HepG2 (cell line): ENCODE measurements around the gene GJA9. TPM values are rescaled to one million over a fixed set of nuclear protein-coding genes. Genes with fewer than 3 reads are reported as not detected.

ENCODE experiments used
- ATF7 ChIP-seq, 2 experiments: fragments of 450-650 bp in 1 of 2; sonication (generic) in 1 of 2; formaldehyde crosslinking in 1 of 2; IDR thresholded peaks; 2 replicates each; pipeline versions ENCODE4 v1.4.0 to v1.6.1; 2016 to 2020; ENCODE audit warnings: antibody characterized with exemption in 1 of 2, mild to moderate bottlenecking in 1 of 2, missing genetic modification reagents in 1 of 2
- ERF ChIP-seq: IDR thresholded peaks from 2 replicates; pipeline ENCODE4 v1.6.1; 2018; ENCODE audit warnings: missing biosample characterization, missing genetic modification reagents
- GFI1 ChIP-seq: sonication (generic); formaldehyde crosslinking; IDR thresholded peaks from 2 replicates; pipeline ENCODE4 v1.5.0; 2020; ENCODE audit warnings: missing genetic modification reagents, mild to moderate bottlenecking, borderline replicate concordance
- HMGA1 ChIP-seq: sonication (generic); formaldehyde crosslinking; conservative IDR thresholded peaks from 2 replicates; pipeline ENCODE4 v1.4.0; 2020; ENCODE audit warnings: missing genetic modification reagents
- KLF12 ChIP-seq: sonication (generic); formaldehyde crosslinking; IDR thresholded peaks from 2 replicates; pipeline ENCODE4 v1.4.0; 2020; ENCODE audit warnings: missing genetic modification reagents, borderline replicate concordance
- MAFF ChIP-seq: IDR thresholded peaks from 2 replicates; pipeline ENCODE4 v1.6.1; 2011; ENCODE audit warnings: low read depth, low read length, improper control_type of control experiment
- PAXIP1 ChIP-seq: sonication (generic); formaldehyde crosslinking; conservative IDR thresholded peaks from 2 replicates; pipeline ENCODE4 v1.4.0; 2020; ENCODE audit warnings: mild to moderate bottlenecking, missing genetic modification reagents, moderate library complexity
- PHF21A ChIP-seq: sonication (generic); formaldehyde crosslinking; IDR thresholded peaks from 2 replicates; pipeline ENCODE4 v1.5.0; 2020; ENCODE audit warnings: mild to moderate bottlenecking, missing genetic modification reagents
- POLR2G ChIP-seq: fragments of 200-400 bp; formaldehyde crosslinking; IDR thresholded peaks from 2 replicates; pipeline ENCODE4 v1.6.1; 2018; ENCODE audit warnings: mild to moderate bottlenecking, low read depth, low read length, moderate library complexity
- PRDM10 ChIP-seq: sonication (generic); formaldehyde crosslinking; IDR thresholded peaks from 2 replicates; pipeline ENCODE4 v1.4.0; 2020; ENCODE audit warnings: low read depth, missing genetic modification reagents
- SOX5 ChIP-seq: IDR thresholded peaks from 2 replicates; pipeline ENCODE4 v1.6.1; 2016; ENCODE audit warnings: borderline replicate concordance
- ZBTB21 ChIP-seq: sonication (generic); formaldehyde crosslinking; IDR thresholded peaks from 2 replicates; pipeline ENCODE4 v1.4.0; 2020; ENCODE audit warnings: missing genetic modification reagents
- ZFY ChIP-seq: sonication (generic); formaldehyde crosslinking; IDR thresholded peaks from 2 replicates; pipeline ENCODE4 v1.4.0; 2020; ENCODE audit warnings: missing genetic modification reagents
- ZNF3 ChIP-seq: IDR thresholded peaks from 2 replicates; pipeline ENCODE4 v1.7.0; 2017; ENCODE audit warnings: inconsistent platforms
- ZNF460 ChIP-seq: sonication (generic); formaldehyde crosslinking; IDR thresholded peaks from 2 replicates; pipeline ENCODE4 v1.5.1; 2020; ENCODE audit warnings: missing genetic modification reagents, mild to moderate bottlenecking, borderline replicate concordance
- ZNF644 ChIP-seq: IDR thresholded peaks from 2 replicates; pipeline ENCODE4 v1.6.1; 2016; ENCODE audit warnings: low read depth
- ZSCAN21 ChIP-seq: sonication (generic); formaldehyde crosslinking; IDR thresholded peaks from 2 replicates; pipeline ENCODE4 v1.8.0; 2022; ENCODE audit warnings: mild to moderate bottlenecking, missing genetic modification reagents, moderate library complexity, borderline replicate concordance
- polyA plus RNA-seq, 8 experiments: library from polyadenylated mRNA; depleted of rRNA in 3 of 8; stranded (reverse) in 7 of 8; unstranded in 1 of 8; fragments of >200 nt; fragmentation: Illumina TruSeq in 4 of 8; extraction: Trizol in 4 of 8; gene quantifications; 2 replicates each; pipeline versions ENCODE4 v1.2.1 to v1.2.3, GENCODE V29; 2011 to 2016; ENCODE audit warnings: low read depth in 4 of 8, missing spikeins in 1 of 8, mixed read lengths in 1 of 8; ENCODE audit not compliant: insufficient read depth in 1 of 8
- total RNA-seq, 5 experiments: library from RNA; depleted of rRNA; stranded (reverse); fragments of >200 nt; fragmentation: Illumina TruSeq; extraction: Trizol; gene quantifications; 2 replicates each; pipeline ENCODE4 v1.2.3, GENCODE V29; 2016; ENCODE audit warnings: low read depth in 1 of 5
- TF ChIP-seq, protein P1 (sequence below): IDR thresholded peaks from 2 replicates; pipeline ENCODE4 v1.6.1; 2012; ENCODE audit warnings: inconsistent platforms
- TF ChIP-seq, protein P2 (sequence below): sonication (generic); formaldehyde crosslinking; IDR thresholded peaks from 2 replicates; pipeline ENCODE4 v1.5.1; 2020; ENCODE audit warnings: missing genetic modification reagents, mild to moderate bottlenecking, borderline replicate concordance

The GJA9 gene
- total and polyA plus RNA-seq, 2 of the 13 experiments (the other 11 are each of a cell fraction or from before 2014, with no cell fraction given) = 0.08 to 0.13 TPM

- TF ChIP-seq PAXIP1 = peak; percentile 50
- peak; percentile 38; the same call in 1 of the 2 replicates for TF ChIP-seq ZNF460
- TF ChIP-seq, protein P1, sequence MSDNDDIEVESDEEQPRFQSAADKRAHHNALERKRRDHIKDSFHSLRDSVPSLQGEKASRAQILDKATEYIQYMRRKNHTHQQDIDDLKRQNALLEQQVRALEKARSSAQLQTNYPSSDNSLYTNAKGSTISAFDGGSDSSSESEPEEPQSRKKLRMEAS = peak; percentile 33; the same call in 1 of the 2 replicates
- TF ChIP-seq ZFY = no peak
- 0 out of 2 replicates have a peak, but pooled peaks have one; percentile 18 for TF ChIP-seq SOX5 (CRISPR knock-in tag)
- peak; percentile 43; the same call in 1 of the 2 replicates for TF ChIP-seq ZNF644 (CRISPR knock-in tag)
- TF ChIP-seq HMGA1 (CRISPR knock-in tag) = no peak
- TF ChIP-seq, protein P2, sequence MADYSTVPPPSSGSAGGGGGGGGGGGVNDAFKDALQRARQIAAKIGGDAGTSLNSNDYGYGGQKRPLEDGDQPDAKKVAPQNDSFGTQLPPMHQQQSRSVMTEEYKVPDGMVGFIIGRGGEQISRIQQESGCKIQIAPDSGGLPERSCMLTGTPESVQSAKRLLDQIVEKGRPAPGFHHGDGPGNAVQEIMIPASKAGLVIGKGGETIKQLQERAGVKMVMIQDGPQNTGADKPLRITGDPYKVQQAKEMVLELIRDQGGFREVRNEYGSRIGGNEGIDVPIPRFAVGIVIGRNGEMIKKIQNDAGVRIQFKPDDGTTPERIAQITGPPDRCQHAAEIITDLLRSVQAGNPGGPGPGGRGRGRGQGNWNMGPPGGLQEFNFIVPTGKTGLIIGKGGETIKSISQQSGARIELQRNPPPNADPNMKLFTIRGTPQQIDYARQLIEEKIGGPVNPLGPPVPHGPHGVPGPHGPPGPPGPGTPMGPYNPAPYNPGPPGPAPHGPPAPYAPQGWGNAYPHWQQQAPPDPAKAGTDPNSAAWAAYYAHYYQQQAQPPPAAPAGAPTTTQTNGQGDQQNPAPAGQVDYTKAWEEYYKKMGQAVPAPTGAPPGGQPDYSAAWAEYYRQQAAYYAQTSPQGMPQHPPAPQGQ (CRISPR knock-in tag) = no peak
- no peak for TF ChIP-seq KLF12
- TF ChIP-seq ZBTB21 (CRISPR knock-in tag) = peak; percentile 71
- 0 out of 2 replicates have a peak, but pooled peaks have one; percentile 26 for TF ChIP-seq ERF (CRISPR knock-in tag)
- no peak for TF ChIP-seq POLR2G
- TF ChIP-seq ZSCAN21 (CRISPR knock-in tag) = 0 out of 2 replicates have a peak, but pooled peaks have one; percentile 56
- TF ChIP-seq PHF21A (CRISPR knock-in tag) = 0 out of 2 replicates have a peak, but pooled peaks have one; percentile 19
- TF ChIP-seq ATF7 (IDR thresholded peaks at IDR 0.05) = 0 out of 2 replicates have a peak, but pooled peaks have one; percentile 2
- no peak for TF ChIP-seq ATF7 (CRISPR knock-in tag; IDR thresholded peaks at IDR 0.05)
- peak; percentile 37; the same call in 1 of the 2 replicates for TF ChIP-seq GFI1 (CRISPR knock-in tag)
- TF ChIP-seq PRDM10 = peak; percentile 55; the same call in 1 of the 2 replicates
- 0 out of 2 replicates have a peak, but pooled peaks have one; percentile 20 for TF ChIP-seq MAFF
- no peak for TF ChIP-seq ZNF3 (CRISPR knock-in tag)
These were observed 7.3 kb upstream of the GJA9 start (continued) for GRCh38 chr1:38888423-38889333.
